CD14-positive monocyte (primary cell): ENCODE results near the gene FSTL3. TPM values are rescaled to one million over a fixed set of nuclear protein-coding genes. Genes with fewer than 3 reads are reported as not detected.
"Not testable (repeated sequence)": the region's sequence is repeated elsewhere in the genome, so short reads cannot be mapped to it uniquely, and the experiment has no call there.

Source experiments
- DNase-seq, 3 donors: peaks; one replicate each; pipeline ENCODE4 v3.0.0-alpha.2; 2011 to 2022
- H2AFZ ChIP-seq: 2 replicates; pipeline ENCODE4 v1.6.0; 2012; ENCODE audit warnings: mild to moderate bottlenecking, low read depth, low read length, inconsistent platforms; ENCODE audit not compliant: insufficient read depth, poor library complexity, severe bottlenecking
- H3K27ac ChIP-seq, 2 donors: 1 replicate in 1 of 2; 2 replicates in 1 of 2; pipeline ENCODE4 v1.5.1; 2012 to 2013; ENCODE audit warnings: low read length in 2 of 2, control low read depth in 1 of 2, inconsistent platforms in 1 of 2, low read depth in 1 of 2, mild to moderate bottlenecking in 1 of 2
- H3K27me3 ChIP-seq, 2 donors: one replicate each; pipeline versions ENCODE4 v1.6.0 to v1.6.1; 2011 to 2013; ENCODE audit warnings: low read length in 2 of 2; ENCODE audit not compliant: control insufficient read depth in 2 of 2, insufficient read depth in 2 of 2
- H3K36me3 ChIP-seq, 2 donors: replicated peaks in 1 of 2; 1 replicate in 1 of 2; 2 replicates in 1 of 2; pipeline versions ENCODE4 v1.5.1 to v1.6.1; 2012 to 2013; ENCODE audit warnings: low read length in 2 of 2, control low read depth in 1 of 2, inconsistent platforms in 1 of 2, mild to moderate bottlenecking in 1 of 2; ENCODE audit not compliant: insufficient read depth in 2 of 2, control insufficient read depth in 1 of 2
- H3K4me1 ChIP-seq, 2 donors: 1 replicate in 1 of 2; 2 replicates in 1 of 2; pipeline versions ENCODE4 v1.5.1 to v1.6.1; 2012 to 2013; ENCODE audit warnings: low read length in 2 of 2, control low read depth in 1 of 2, inconsistent platforms in 1 of 2, mild to moderate bottlenecking in 1 of 2, moderate library complexity in 1 of 2; ENCODE audit not compliant: insufficient read depth in 2 of 2, control insufficient read depth in 1 of 2
- H3K4me2 ChIP-seq: replicated peaks from 2 replicates; pipeline ENCODE3; 2012; ENCODE audit warnings: low read length, moderate library complexity, mild to moderate bottlenecking; ENCODE audit not compliant: poor library complexity, severe bottlenecking; ENCODE audit errors: extremely low read depth
- H3K4me3 ChIP-seq, 3 experiments: fragments of 200-600 bp in 1 of 3; sonication (generic) in 1 of 3; replicated peaks in 1 of 3; 1 replicate in 2 of 3; 2 replicates in 1 of 3; pipeline ENCODE4 v1.5.1; 2011 to 2013; ENCODE audit warnings: low read length in 3 of 3, mild to moderate bottlenecking in 3 of 3, control low read depth in 2 of 3, low read depth in 2 of 3, inconsistent platforms in 1 of 3, moderate library complexity in 1 of 3
- H3K79me2 ChIP-seq: 2 replicates; pipeline ENCODE4 v1.6.0; 2012; ENCODE audit warnings: mild to moderate bottlenecking, control low read depth, inconsistent platforms, low read length, moderate library complexity; ENCODE audit not compliant: insufficient read depth
- H3K9ac ChIP-seq: 2 replicates; pipeline ENCODE4 v1.6.0; 2017; ENCODE audit warnings: low read length, mild to moderate bottlenecking; ENCODE audit not compliant: insufficient read depth, poor library complexity, severe bottlenecking
- H3K9me3 ChIP-seq, 2 donors: replicated peaks in 1 of 2; 1 replicate in 1 of 2; 2 replicates in 1 of 2; pipeline versions ENCODE4 v1.5.1 to v1.6.1; 2012 to 2013; ENCODE audit warnings: low read length in 2 of 2, control low read depth in 1 of 2; ENCODE audit not compliant: control insufficient read depth in 1 of 2, insufficient read depth in 1 of 2
- H4K20me1 ChIP-seq: 2 replicates; pipeline ENCODE4 v1.6.0; 2012; ENCODE audit warnings: mild to moderate bottlenecking, low read length, control low read depth, moderate library complexity; ENCODE audit not compliant: insufficient read depth
- H3K27ac Mint-ChIP-seq, 7 donors: one replicate each; pipeline ENCODE4 v1.8.0; 2020; ENCODE audit warnings: mild to moderate bottlenecking in 7 of 7, mixed read lengths in 7 of 7, moderate library complexity in 6 of 7, inconsistent platforms in 2 of 7
- H3K27me3 Mint-ChIP-seq, 3 donors: one replicate each; pipeline ENCODE4 v1.8.0; 2021 to 2022; ENCODE audit warnings: low read depth in 3 of 3, mild to moderate bottlenecking in 3 of 3, mixed read lengths in 3 of 3, moderate library complexity in 3 of 3, inconsistent platforms in 1 of 3
- H3K36me3 Mint-ChIP-seq, 2 donors: one replicate each; pipeline ENCODE4 v1.8.0; 2020; ENCODE audit warnings: mixed read lengths in 2 of 2, inconsistent platforms in 1 of 2, mild to moderate bottlenecking in 1 of 2
- H3K4me1 Mint-ChIP-seq: one replicate; pipeline ENCODE4 v1.8.0; 2020; ENCODE audit warnings: mild to moderate bottlenecking, mixed read lengths
- H3K4me3 Mint-ChIP-seq, 2 donors: one replicate each; pipeline ENCODE4 v1.8.0; 2020; ENCODE audit warnings: mild to moderate bottlenecking in 2 of 2, mixed read lengths in 2 of 2, moderate library complexity in 1 of 2
- H3K9me3 Mint-ChIP-seq, 7 donors: one replicate each; pipeline ENCODE4 v1.8.0; 2020 to 2022; ENCODE audit warnings: mixed read lengths in 7 of 7, mild to moderate bottlenecking in 6 of 7, moderate library complexity in 6 of 7, inconsistent platforms in 2 of 7
- CTCF ChIP-seq: fragments of 200-600 bp; IDR thresholded peaks from one replicate; pipeline ENCODE4 v1.8.0; 2022; ENCODE audit warnings: antibody characterized with exemption, mild to moderate bottlenecking
- WGBS: methylation state at CpG from one replicate; pipeline ENCODE4 v1.1.5; 2013; ENCODE audit warnings: missing lambda C conversion rate; ENCODE audit not compliant: insufficient coverage; 5-methylcytosine and 5-hydroxymethylcytosine counted together
- intact Hi-C, 2 donors: fragments of 100-400 bp; cut with micrococcal nuclease; formaldehyde crosslinking; loops; one replicate each; pipeline versions ENCODE4 v1.15.0 to v1.15.1; 2023
- polyA plus RNA-seq, 3 donors: library from polyadenylated mRNA; depleted of rRNA in 1 of 3; unstranded in 2 of 3; stranded (reverse) in 1 of 3; fragments of 300-500 nt in 2 of 3; fragments of >200 nt in 1 of 3; fragmentation: Illumina TruSeq in 2 of 3; gene quantifications; 1 replicate in 2 of 3; 2 replicates in 1 of 3; pipeline ENCODE4 v1.2.3, GENCODE V29; 2012 to 2021

FSTL3 gene
- polyA plus RNA-seq, 3 donors, result 2.5 to 42.1 (median 5.2) TPM

- peaks cover 29% of the 10 kb centered on the region for H3K79me2 ChIP-seq
- intact Hi-C loops, result loop anchor here (1.0 to 5.0 kb wide), 5 partner anchors 14 to 132 kb away; partner anchors contain the start of genes BSG (in 1 of the 2) and PTBP1 (in 1 of the 2)
Observed at GRCh38 chr19:664913-665443, 11.2 kb upstream of the FSTL3 start.

GRCh38 chr19:666985-667573 lies 9.1 kb upstream of the FSTL3 start:
- intact Hi-C loops, H3K27me3 ChIP-seq, H3K27me3 Mint-ChIP-seq, H4K20me1 ChIP-seq, H3K79me2 ChIP-seq, H3K9ac ChIP-seq, H3K4me3 ChIP-seq, H3K36me3 ChIP-seq, H3K36me3 Mint-ChIP-seq, H3K4me3 Mint-ChIP-seq, H3K9me3 ChIP-seq, DNase-seq: not testable (repeated sequence)
- Histone ChIP-seq H2AFZ (peak overlapping the region; percentile 44), H3K4me2 (peak overlapping the region; percentile 45), H3K27ac (peak overlapping the region; percentile 50 to 54), H3K4me1 (peaks cover 69 to 85% of the 10 kb centered on the region in 2 donors)
- Mint-ChIP-seq H3K4me1 (peaks cover 66% of the 10 kb centered on the region), H3K27ac (peak overlapping the region in 5 of 7 donors; percentile 13 to 89 (median 77)), H3K9me3 (peaks cover 2 to 10% (median 6%) of the 10 kb centered on the region in 7 donors)
- 85% methylated on average over 29 of the region's 38 CpGs for WGBS

More at GRCh38 chr19:664913-665443, 11.2 kb upstream of the FSTL3 start:
- H3K27ac Mint-ChIP-seq, result peak overlapping the region in 6 of 7 donors; percentile 26 to 94 (median 79)
- H3K4me3 ChIP-seq, result peak overlapping the region in 2 of 3 experiments; percentile 9 to 39
- H3K27ac ChIP-seq, result peak overlapping the region; percentile 16 to 21
- WGBS, result 12% methylated on average over 24 of the region's 24 CpGs
- no peaks in the 10 kb centered on the region for H3K27me3 ChIP-seq
- peaks cover 2 to 10% (median 6%) of the 10 kb centered on the region in 7 donors for H3K9me3 Mint-ChIP-seq
- peak; percentile 97 for TF ChIP-seq CTCF
- H3K27me3 Mint-ChIP-seq, result peaks cover 0 to 2% (median 1%) of the 10 kb centered on the region in 3 donors
- no peaks in the 10 kb centered on the region for H3K9me3 ChIP-seq
- no peak overlapping the region for H3K9ac ChIP-seq
- peak overlapping the region; percentile 59 to 63 for H3K4me3 Mint-ChIP-seq
- H2AFZ ChIP-seq, result peak overlapping the region; percentile 80
- peak; percentile 77 to 82 (median 78) for DNase-seq
- peaks cover 3 to 4% of the 10 kb centered on the region in 2 donors for H3K36me3 Mint-ChIP-seq
- H3K36me3 ChIP-seq, result no peaks in the 10 kb centered on the region
- peaks cover 66% of the 10 kb centered on the region for H3K4me1 Mint-ChIP-seq
- peaks cover 71 to 87% of the 10 kb centered on the region in 2 donors for H3K4me1 ChIP-seq
- peak overlapping the region; percentile 37 for H3K4me2 ChIP-seq
- peaks cover 22% of the 10 kb centered on the region for H4K20me1 ChIP-seq

- H3K4me2 ChIP-seq, result peak overlapping the region; percentile 31
- H4K20me1 ChIP-seq, intact Hi-C loops, H3K27me3 ChIP-seq, H3K9ac ChIP-seq, H3K79me2 ChIP-seq, H3K9me3 ChIP-seq, H3K27ac ChIP-seq, H3K36me3 ChIP-seq, H3K36me3 Mint-ChIP-seq, DNase-seq, H3K27me3 Mint-ChIP-seq: not testable (repeated sequence)
- peak overlapping the region in 1 of 3 experiments; percentile 30 for H3K4me3 ChIP-seq
- Mint-ChIP-seq H3K4me1 (peaks cover 74% of the 10 kb centered on the region), H3K27ac (peak overlapping the region in 5 of 7 donors; percentile 67 to 92 (median 89)), H3K4me3 (peak overlapping the region; percentile 52 to 89), H3K9me3 (peaks cover 2 to 10% (median 6%) of the 10 kb centered on the region in 7 donors)
- peaks cover 72 to 83% of the 10 kb centered on the region in 2 donors for H3K4me1 ChIP-seq
- H2AFZ ChIP-seq, result peak overlapping the region; percentile 29
- WGBS, result 7% methylated on average over 7 of the region's 12 CpGs
Observed at GRCh38 chr19:668675-669434, 7.3 kb upstream of the FSTL3 start.
